GM21367 (cell line): Measurements from ENCODE around the gene XPO6.
"Not testable (repeated sequence)": the region's sequence is repeated elsewhere in the genome, so short reads cannot be mapped to it uniquely, and the experiment has no call there.

Source experiments
- ATAC-seq: cut with Tn5 transposase; IDR thresholded peaks from one replicate; pipeline ENCODE4 v1.9.1; 2021; ENCODE audit not compliant: unreplicated experiment

XPO6 gene

GRCh38 chr16:28211758-28212531 is at the start of gene XPO6:
XPO6 (minus strand) TSS chr16:28211965; CDS start chr16:28211368, 597 bp downstream.
- peak; percentile 70 for ATAC-seq

GRCh38 chr16:28260193-28260592 is 48.4 kb upstream of the XPO6 start:
- ATAC-seq, result no peak

GRCh38 chr16:28259781-28260150 is 48.0 kb upstream of the XPO6 start:
- no peak for ATAC-seq

GRCh38 chr16:28259091-28259780 is 47.5 kb upstream of the XPO6 start:
- no peak for ATAC-seq

GRCh38 chr16:28258567-28258966 is 46.8 kb upstream of the XPO6 start:
- ATAC-seq, result no peak

GRCh38 chr16:28257256-28257655 is 45.5 kb upstream of the XPO6 start:
- no peak for ATAC-seq

GRCh38 chr16:28255838-28256237 is 44.1 kb upstream of the XPO6 start:
- no peak for ATAC-seq

- no peak for ATAC-seq
Observed at GRCh38 chr16:28254158-28254557, 42.4 kb upstream of the XPO6 start.

- ATAC-seq, result no peak
Observed at GRCh38 chr16:28250999-28251398, 39.2 kb upstream of the XPO6 start.

- ATAC-seq, result not testable (repeated sequence)
Observed at GRCh38 chr16:28249483-28249882, 37.7 kb upstream of the XPO6 start.

GRCh38 chr16:28241924-28242323 is 30.2 kb upstream of the XPO6 start:
- ATAC-seq, result no peak

- ATAC-seq, result no peak
Observed at GRCh38 chr16:28237754-28238357, 26.1 kb upstream of the XPO6 start.

GRCh38 chr16:28231763-28232162 is 20.0 kb upstream of the XPO6 start:
- no peak for ATAC-seq

- not testable (repeated sequence) for ATAC-seq
Observed at GRCh38 chr16:28223909-28224308, 12.1 kb upstream of the XPO6 start.

- ATAC-seq, result not testable (repeated sequence)
Observed at GRCh38 chr16:28219777-28220176, 8.0 kb upstream of the XPO6 start.

- ATAC-seq, result no peak
Observed at GRCh38 chr16:28219282-28219681, 7.5 kb upstream of the XPO6 start.

- no peak for ATAC-seq
Observed at GRCh38 chr16:28218109-28218508, 6.3 kb upstream of the XPO6 start.

- no peak for ATAC-seq
Observed at GRCh38 chr16:28217326-28217725, 5.6 kb upstream of the XPO6 start.

GRCh38 chr16:28213396-28213795 is 1.6 kb upstream of the XPO6 start:
- ATAC-seq, result no peak

- ATAC-seq, result no peak
Observed at GRCh38 chr16:28212532-28212873, 738 bp upstream of the XPO6 start.

- no peak for ATAC-seq
Observed at GRCh38 chr16:28210979-28211588, 681 bp downstream of the XPO6 start.

- no peak for ATAC-seq
Observed at GRCh38 chr16:28210264-28210663, 1.5 kb downstream of the XPO6 start.
